SK-N-SH treated with all-trans-retinoic acid at 6 μM for 48 hours (cell line): ENCODE data around the gene LYST.

ENCODE experiments used
- ATAC-seq: fragments of 200-7000 bp; cut with Tn5 transposase; 3 replicates; pipeline ENCODE4 v1.9.1; 2020; ENCODE audit warnings: mild to moderate bottlenecking, moderate library complexity
- ARNTL ChIP-seq: fragments of 450-650 bp; formaldehyde crosslinking; IDR thresholded peaks from 2 replicates; pipeline ENCODE4 v1.5.0; 2020; ENCODE audit warnings: low read depth, mild to moderate bottlenecking, moderate library complexity, borderline replicate concordance
- BACH2 ChIP-seq: fragments of 250-450 bp; sonication (Bioruptor Pico); IDR thresholded peaks from 2 replicates; pipeline ENCODE4 v1.9.0; 2021; ENCODE audit warnings: mild to moderate bottlenecking, borderline replicate concordance
- CREB5 ChIP-seq: fragments of 250-450 bp; sonication (Bioruptor Pico); IDR thresholded peaks from 2 replicates; pipeline ENCODE4 v1.5.1; 2020; ENCODE audit warnings: low read depth, mild to moderate bottlenecking, moderate library complexity
- CSDC2 ChIP-seq: fragments of 250-450 bp; sonication (Bioruptor Pico); IDR thresholded peaks from 2 replicates; pipeline ENCODE4 v1.5.0; 2020; ENCODE audit warnings: mild to moderate bottlenecking, moderate library complexity
- CSRNP3 ChIP-seq: fragments of 250-450 bp; sonication (Bioruptor Pico); IDR thresholded peaks from 2 replicates; pipeline ENCODE4 v1.5.1; 2021; ENCODE audit warnings: mild to moderate bottlenecking, moderate library complexity
- ESRRG ChIP-seq: fragments of 250-450 bp; sonication (Bioruptor Pico); IDR thresholded peaks from 2 replicates; pipeline ENCODE4 v1.6.1; 2021; ENCODE audit warnings: mild to moderate bottlenecking
- GLIS3 ChIP-seq: fragments of 250-450 bp; sonication (Bioruptor Pico); IDR thresholded peaks from 2 replicates; pipeline ENCODE4 v1.5.0; 2020; ENCODE audit warnings: mild to moderate bottlenecking, moderate library complexity
- ISL1 ChIP-seq: fragments of 250-450 bp; sonication (Bioruptor Pico); IDR thresholded peaks from 2 replicates; pipeline ENCODE4 v2.1.2; 2022; ENCODE audit warnings: mild to moderate bottlenecking, moderate library complexity
- PATZ1 ChIP-seq: fragments of 250-450 bp; sonication (Bioruptor Pico); IDR thresholded peaks from 2 replicates; pipeline ENCODE4 v1.8.0; 2020; ENCODE audit warnings: mild to moderate bottlenecking, moderate library complexity, borderline replicate concordance
- POU6F1 ChIP-seq: fragments of 250-450 bp; sonication (Bioruptor Pico); IDR thresholded peaks from 2 replicates; pipeline ENCODE4 v1.8.0; 2021; ENCODE audit warnings: low read depth, mild to moderate bottlenecking, moderate library complexity, borderline replicate concordance
- PPARA ChIP-seq: fragments of 250-450 bp; sonication (Bioruptor Pico); IDR thresholded peaks from 2 replicates; pipeline ENCODE4 v1.5.0; 2020; ENCODE audit warnings: mild to moderate bottlenecking, borderline replicate concordance
- SNAI2 ChIP-seq: fragments of 250-450 bp; sonication (Bioruptor Pico); IDR thresholded peaks from 2 replicates; pipeline ENCODE4 v1.5.0; 2020; ENCODE audit warnings: mild to moderate bottlenecking, moderate library complexity
- TCF4 ChIP-seq: fragments of 250-450 bp; sonication (Bioruptor Pico); IDR thresholded peaks from 2 replicates; pipeline ENCODE4 v1.8.0; 2021; ENCODE audit warnings: mild to moderate bottlenecking, moderate library complexity, borderline replicate concordance
- TOX ChIP-seq: fragments of 250-450 bp; sonication (Bioruptor Pico); IDR thresholded peaks from 2 replicates; pipeline ENCODE4 v1.8.0; 2021; ENCODE audit warnings: mild to moderate bottlenecking, moderate library complexity, borderline replicate concordance
- ZFP3 ChIP-seq: fragments of 250-450 bp; sonication (Bioruptor Pico); IDR thresholded peaks from 2 replicates; pipeline ENCODE4 v1.5.0; 2020; ENCODE audit warnings: mild to moderate bottlenecking, moderate library complexity
- ZFP30 ChIP-seq: fragments of 450-650 bp; formaldehyde crosslinking; IDR thresholded peaks from 2 replicates; pipeline ENCODE4 v1.5.0; 2022; ENCODE audit warnings: mild to moderate bottlenecking, moderate library complexity
- ZNF70 ChIP-seq: fragments of 450-650 bp; formaldehyde crosslinking; IDR thresholded peaks from 2 replicates; pipeline ENCODE4 v1.5.0; 2020; ENCODE audit warnings: mild to moderate bottlenecking, moderate library complexity
- ZNF8 ChIP-seq: fragments of 450-650 bp; formaldehyde crosslinking; IDR thresholded peaks from 2 replicates; pipeline ENCODE4 v1.5.0; 2020; ENCODE audit warnings: mild to moderate bottlenecking, moderate library complexity

The LYST gene

GRCh38 chr1:235628316-235629005 lies 238.2 kb downstream of the LYST start:
- ATAC-seq, result no peak

GRCh38 chr1:235625831-235626230 lies 240.9 kb downstream of the LYST start:
- TF ChIP-seq ZFP3 (CRISPR knock-in tag) (no peak), CREB5 (no peak), GLIS3 (no peak), TCF4 (CRISPR knock-in tag) (no peak), BACH2 (no peak), CSRNP3 (CRISPR knock-in tag) (no peak), PATZ1 (CRISPR knock-in tag) (no peak)
- no peak for ATAC-seq

More at GRCh38 chr1:235628316-235629005, 238.2 kb downstream of the LYST start:
- TF ChIP-seq PATZ1 (CRISPR knock-in tag) (no peak), ARNTL (CRISPR knock-in tag) (no peak)

- no peak for ATAC-seq
- no peak for TF ChIP-seq TOX (CRISPR knock-in tag)
- no peak for TF ChIP-seq CSRNP3 (CRISPR knock-in tag)
- no peak for TF ChIP-seq SNAI2
- TF ChIP-seq PPARA (CRISPR knock-in tag), result no peak
- no peak for TF ChIP-seq POU6F1 (CRISPR knock-in tag)
- no peak for TF ChIP-seq ZFP30
- no peak for TF ChIP-seq PATZ1 (CRISPR knock-in tag)
- TF ChIP-seq GLIS3, result no peak
- TF ChIP-seq ZNF70, result no peak
- TF ChIP-seq ZNF8 (CRISPR knock-in tag), result no peak
- no peak for TF ChIP-seq CSDC2 (CRISPR knock-in tag)
- TF ChIP-seq ESRRG (CRISPR knock-in tag), result no peak
- no peak for TF ChIP-seq ARNTL (CRISPR knock-in tag)
- TF ChIP-seq TCF4 (CRISPR knock-in tag), result no peak
- no peak for TF ChIP-seq ISL1 (CRISPR knock-in tag)
Observed at GRCh38 chr1:235625340-235625739, 241.4 kb downstream of the LYST start.
